NCI-H146 (cell line): ENCODE measurements around the gene BLOC1S4.
"Not testable (repeated sequence)": the region's sequence is repeated elsewhere in the genome, so short reads cannot be mapped to it uniquely, and the experiment has no call there.

ENCODE experiments used
- DNase-seq: peaks from one replicate; lab custom pipeline; 2025; lab: John Stamatoyannopoulos, UW

The BLOC1S4 gene, protein sequence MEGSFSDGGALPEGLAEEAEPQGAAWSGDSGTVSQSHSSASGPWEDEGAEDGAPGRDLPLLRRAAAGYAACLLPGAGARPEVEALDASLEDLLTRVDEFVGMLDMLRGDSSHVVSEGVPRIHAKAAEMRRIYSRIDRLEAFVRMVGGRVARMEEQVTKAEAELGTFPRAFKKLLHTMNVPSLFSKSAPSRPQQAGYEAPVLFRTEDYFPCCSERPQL

DNA sequence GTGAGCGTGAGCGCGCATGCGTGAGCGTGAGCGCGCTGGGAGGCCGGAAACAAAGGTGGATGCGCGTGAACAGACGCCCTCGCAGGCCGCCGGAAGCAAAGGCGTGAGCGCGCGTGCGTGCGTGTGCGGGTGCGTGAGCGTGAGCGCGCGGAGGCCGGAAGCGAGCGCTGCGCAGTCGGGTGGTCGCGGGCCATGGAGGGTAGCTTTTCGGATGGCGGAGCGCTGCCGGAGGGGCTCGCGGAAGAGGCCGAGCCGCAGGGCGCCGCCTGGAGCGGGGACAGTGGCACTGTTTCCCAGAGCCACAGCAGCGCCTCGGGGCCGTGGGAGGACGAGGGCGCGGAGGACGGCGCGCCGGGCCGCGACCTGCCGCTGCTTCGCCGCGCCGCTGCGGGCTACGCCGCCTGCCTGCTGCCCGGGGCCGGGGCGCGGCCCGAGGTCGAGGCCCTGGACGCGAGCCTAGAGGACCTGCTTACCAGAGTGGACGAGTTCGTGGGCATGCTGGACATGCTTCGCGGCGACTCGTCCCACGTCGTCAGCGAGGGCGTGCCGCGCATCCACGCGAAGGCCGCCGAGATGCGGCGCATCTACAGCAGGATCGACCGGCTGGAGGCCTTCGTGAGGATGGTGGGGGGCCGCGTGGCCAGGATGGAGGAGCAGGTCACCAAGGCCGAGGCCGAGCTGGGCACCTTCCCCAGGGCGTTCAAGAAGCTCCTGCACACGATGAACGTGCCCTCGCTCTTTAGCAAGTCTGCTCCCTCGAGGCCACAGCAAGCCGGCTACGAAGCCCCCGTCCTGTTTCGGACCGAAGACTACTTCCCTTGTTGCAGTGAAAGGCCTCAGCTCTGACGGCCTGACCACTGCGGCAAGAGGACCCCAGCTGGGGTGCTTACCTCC lies at the start of gene BLOC1S4:
BLOC1S4 (plus strand) TSS at position 157 of the 894 bp plus-strand sequence; CDS start at position 193, 36 bp downstream.
- DNase-seq: peak; percentile 88

DNA sequence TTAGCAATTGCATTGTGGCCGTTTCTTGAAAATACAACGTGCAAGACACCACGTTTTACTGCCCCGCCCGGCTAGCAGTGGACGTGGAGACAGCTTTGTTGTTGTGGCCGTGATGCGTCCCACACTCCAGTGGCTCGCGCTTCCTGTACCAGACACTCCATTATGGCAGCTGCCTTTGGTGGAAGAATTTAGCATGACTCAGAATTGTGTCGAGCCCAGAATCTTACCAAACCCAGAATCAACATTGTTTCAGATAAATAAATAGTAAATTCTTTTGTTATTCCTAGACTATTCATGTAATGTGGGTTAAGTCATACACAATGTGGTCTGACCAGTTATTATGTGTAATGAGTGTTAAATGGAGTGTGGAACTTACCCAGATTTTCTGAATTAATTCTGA lies 47.6 kb upstream of the BLOC1S4 start:
- peak; percentile 25 for DNase-seq

DNA sequence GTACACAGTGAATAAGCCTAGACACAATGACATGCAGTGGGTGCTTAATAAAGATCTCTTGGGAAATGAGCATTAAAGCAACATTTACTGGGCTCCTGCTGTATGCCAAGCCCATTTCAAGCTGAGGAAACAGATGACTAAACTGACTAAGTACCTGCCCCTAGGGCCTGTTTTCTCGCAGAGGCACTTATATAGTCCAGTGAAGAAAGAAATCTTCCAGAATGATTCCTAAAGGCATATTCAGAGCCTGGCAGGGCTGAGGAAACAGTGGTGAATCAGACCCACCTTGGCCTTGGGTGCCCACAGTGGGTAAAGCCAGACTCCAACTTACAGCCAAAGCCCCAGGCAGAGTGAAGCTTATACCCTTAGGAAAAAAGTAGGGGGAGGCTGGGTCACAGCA lies 44.3 kb upstream of the BLOC1S4 start:
- DNase-seq: no peak

DNA sequence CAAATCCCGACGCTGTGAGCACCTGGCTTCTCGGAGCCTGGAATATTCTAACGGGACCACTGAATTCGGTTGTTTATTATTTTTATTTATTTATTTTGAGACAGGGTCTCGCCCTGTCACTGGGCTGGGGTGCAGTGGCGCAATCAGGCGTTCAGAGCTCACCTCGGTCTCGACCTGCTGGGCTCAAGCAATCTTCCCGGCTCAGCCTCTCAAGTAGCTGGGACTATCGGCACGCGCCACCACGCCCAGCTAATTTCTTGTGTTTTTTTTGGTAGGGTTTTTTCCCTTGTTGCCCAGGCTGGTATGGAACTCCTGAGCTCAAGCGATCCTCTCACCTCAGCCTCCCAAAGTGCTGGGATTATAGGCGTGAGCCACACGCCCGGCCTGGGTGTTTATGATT lies 43.8 kb upstream of the BLOC1S4 start:
- no peak for DNase-seq

DNA sequence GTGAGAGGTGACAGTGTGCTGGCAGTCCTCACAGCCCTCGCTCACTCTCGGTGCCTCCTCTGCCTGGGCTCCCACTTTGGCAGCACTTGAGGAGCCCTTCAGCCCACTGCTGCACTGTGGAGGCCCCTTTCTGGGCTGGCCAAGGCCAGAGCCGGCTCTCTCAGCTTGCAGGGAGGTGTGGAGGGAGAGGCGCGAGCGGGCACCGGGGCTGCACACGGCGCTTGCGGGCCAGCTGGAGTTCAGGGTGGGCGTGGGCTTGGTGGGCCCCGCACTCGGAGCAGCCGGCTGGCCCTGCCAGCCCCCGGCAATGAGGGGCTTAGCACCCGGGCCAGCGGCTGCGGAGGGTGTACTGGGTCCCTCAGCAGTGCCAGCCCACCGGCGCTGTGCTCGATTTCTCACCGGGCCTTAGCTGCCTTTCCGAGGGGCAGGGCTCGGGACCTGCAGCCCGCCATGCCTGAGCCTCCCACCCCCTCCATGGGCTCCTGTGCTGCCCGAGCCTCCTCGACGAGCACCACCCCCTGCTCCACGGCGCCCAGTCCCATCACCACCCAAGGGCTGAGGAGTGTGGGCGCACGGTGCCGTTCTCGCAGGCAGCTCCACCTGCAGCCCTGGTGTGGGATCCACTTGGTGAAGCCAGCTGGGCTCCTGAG lies 43.3 kb upstream of the BLOC1S4 start:
- not testable (repeated sequence) for DNase-seq

DNA sequence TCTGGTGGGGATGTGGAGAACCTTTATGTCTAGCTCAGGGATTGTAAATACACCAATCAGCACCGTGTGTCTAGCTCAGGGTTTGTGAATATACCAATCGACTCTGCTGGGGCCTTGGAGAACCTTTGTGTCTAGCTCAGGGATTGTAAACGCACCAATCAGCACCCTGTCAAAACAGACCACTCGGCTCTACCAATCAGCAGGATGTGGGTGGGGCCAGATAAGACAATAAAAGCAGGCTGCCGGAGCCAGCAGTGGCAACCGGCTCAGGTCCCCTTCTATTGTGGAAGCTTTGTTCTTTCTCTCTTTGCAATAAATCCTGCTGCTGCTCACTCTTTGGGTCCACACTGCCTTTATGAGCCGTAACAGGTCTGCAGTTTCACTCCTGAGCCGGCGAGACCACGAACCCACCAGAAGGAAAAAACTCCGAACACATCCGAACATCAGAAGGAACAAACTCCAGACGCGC lies 42.7 kb upstream of the BLOC1S4 start:
- peak; percentile 42 for DNase-seq

DNA sequence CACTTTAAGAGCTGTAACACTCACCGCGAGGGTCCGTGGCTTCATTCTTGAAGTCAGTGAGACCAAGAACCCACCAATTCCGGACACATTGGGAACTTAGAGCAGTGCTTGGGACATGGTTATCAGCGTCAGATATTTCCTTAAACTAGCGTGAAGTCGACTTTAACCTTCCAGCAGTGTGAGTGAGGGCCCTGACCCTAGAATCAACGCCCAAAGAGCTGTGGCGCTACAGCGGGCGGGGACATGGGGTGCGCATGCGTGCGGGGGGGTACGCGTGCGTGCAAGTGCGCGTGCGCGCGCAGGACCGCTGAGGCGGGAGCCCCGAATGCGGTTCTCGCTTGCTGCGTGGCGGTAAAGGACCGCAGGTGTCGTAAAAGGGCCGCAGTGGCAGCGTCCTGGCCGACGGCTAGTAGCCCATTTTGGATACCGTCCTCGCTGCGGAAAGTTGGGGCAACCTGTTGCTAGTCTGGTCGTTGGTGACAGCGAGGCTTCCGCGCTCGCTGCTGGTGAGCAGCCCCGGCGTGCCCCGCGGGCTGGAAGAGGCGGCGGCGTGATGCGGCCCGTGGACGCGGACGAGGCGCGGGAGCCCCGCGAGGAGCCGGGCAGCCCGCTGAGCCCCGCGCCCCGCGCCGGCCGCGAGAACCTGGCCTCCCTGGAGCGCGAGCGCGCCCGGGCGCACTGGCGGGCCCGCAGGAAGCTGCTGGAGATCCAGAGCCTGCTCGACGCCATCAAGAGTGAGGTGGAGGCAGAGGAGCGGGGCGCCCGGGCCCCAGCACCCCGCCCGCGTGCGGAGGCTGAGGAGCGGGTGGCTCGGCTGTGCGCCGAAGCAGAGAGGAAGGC lies 42.1 kb upstream of the BLOC1S4 start:
- DNase-seq: peak; percentile 96

DNA sequence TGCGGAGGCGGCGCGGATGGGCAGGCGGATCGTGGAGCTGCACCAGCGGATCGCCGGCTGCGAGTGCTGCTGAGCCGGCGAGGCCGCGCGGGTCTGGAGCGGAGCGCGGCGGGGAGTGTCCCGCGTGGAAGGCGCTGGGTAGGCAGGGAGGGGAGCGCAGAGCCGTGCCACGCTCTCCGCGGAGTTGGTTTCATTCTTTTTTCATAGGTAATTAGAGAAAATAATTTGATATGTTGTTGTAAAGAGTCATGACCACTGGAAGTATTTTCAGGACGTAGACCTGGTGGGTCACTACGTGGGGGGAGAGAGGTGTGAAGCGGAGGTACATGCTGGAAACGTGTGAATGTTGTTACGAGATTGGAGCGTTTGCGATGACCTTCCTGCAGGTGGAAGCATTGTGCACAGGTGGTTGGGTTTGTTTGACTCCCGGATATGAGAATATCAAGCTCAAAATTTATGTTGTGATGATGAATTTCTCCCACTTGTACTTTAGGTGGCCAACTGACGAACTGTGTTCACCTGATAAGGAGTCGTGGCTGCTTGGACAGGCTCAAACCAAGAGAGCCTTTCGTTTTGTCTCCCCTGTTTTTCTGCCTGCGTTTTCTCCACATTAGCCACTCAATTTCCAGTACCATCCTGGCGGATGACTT lies 41.3 kb upstream of the BLOC1S4 start:
- DNase-seq: peak; percentile 66

DNA sequence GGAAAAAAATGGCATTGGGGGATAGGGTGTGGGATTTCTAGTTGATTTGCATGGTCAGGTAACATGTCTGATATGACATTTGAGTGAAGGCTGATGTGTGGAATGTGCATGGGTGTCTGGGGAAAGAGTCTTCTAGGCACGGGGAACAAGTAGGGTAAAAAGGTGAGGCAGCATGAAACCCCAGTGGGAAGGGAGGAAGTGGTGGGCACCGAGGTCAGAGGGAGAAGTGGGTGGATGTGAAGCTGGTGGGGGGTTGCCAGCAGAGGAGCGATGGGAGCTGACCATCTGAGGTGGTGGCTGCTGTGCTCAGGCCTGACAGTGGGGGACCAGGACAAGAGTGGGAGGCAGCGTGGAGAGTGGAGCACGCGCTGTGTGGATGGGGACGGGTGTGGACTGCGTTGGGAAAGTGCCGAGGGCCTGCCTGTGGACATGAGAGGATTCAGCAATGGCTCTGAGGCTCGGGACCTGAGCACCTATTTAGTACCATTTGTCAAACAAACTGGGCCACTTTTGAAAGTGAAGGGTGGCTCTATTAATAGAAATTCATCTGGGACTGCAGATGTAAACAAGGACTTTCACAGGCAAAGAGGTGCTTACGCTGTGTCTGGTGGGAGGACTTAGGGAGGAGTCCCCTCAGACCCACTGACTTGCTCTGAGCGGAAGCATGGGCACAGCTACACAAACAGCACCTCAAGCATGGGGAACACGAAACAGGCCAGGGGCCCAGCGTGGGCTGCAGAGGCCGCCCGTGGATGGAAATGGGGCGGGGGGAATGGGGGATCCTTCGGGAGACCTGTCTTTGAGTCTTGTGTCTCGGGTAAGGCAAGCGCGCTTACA lies 39.0 kb upstream of the BLOC1S4 start:
- DNase-seq: no peak

DNA sequence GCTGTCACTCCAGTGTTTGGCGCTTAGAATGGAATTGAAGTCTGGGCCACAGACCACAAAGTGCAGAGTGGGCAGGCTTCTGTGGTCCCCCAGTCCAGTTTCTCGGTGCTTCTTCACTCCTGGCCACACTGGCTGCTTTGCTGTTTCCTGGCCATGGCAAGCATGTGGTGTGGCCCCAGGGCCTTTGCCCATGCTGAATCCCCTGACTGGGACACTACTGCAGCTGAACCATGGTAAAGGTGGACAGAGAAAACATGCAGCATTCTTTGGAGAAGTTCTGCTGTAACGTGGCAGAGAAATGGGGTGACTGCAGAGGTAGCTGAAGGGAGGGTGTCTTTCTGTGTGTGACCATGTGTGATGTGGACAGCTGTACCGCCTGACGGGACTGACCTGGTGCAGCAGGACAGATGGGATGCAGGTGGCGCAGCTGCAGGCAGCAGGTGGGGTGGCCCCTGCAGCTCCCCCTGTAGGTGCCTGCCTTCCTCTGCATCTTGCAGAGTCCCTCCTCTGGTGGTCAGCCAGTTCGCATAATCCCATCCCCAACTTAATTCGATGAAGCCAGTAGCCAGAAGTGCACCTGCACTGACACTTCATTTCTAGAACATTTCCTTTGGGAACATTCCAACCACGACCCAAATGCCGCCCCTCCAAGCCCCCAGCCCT lies 35.5 kb upstream of the BLOC1S4 start:
- peak; percentile 7 for DNase-seq

DNA sequence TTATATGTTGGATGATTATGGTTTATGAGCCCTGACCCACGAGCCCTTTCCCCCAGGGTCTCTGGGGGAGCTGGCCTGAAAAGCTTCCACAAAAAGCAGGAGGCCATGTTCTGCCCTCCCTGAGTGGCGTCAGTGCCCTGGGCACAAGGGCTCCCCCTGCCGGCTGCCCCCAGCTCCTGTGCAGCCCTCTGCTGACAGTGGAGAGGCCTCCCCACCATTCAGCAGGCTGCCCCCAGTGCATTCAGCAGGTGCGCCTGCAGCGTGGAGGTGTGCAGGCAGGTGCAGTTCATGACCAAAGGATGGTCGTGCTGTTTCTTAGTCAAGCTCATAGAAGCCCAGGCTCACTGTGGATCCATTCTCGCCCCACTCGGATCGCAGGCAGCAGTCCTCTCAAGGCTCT lies 34.8 kb upstream of the BLOC1S4 start:
- DNase-seq: peak; percentile 7

DNA sequence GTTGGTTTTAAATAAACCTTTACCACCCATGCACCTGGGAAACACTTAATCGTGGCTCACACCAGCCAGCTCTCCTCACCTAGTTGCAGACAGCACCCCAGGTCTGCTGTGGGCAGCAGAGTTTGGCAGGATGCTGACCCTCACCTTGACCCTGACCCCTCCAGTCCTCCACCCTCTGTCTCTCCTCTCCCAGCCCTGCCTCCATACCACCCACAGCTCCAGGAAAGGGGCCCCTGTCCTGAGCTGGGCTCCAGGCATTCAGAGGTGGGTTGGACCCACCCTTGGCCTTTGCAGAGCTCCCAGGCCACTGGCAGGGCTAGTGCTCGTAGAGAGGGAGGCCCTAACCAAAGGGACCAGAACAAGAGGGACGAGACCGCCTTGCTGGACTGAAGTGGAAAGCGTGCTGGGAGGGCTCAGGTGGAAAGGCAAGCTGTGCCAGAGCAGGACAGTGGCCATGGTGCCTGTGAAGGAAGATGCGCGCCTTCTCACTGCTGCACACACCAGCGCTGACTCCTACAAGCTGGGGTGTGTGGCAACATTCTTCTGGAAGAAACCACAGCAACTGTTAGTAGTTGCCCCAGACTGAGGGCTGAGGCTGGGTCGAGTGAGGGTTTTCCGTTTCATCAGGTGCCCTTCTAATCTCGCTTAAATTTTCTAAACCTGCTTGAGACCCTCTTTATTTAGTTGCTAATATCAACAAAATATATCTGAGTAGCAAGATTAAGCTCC lies 32.9 kb upstream of the BLOC1S4 start:
- DNase-seq: no peak

DNA sequence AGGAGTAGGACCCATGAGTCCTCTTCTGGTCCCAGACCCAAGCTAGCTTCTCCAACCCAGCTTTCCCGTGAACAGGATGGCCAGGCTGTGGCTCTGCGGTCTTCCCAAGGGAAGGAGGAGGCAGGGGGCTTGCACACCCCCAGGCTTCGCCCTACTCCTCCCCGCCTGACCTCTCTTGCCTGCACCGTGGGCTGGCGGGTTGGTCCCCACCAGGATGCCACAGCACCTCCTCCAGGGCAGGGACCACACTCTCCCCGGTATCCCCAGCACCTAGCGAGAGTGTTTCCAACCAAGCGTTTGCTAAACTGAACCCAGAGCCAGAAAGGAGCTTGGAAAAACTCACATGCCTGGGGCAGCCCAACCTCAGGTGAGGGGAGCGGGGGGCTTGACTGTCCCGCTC lies 31.3 kb upstream of the BLOC1S4 start:
- DNase-seq: no peak

DNA sequence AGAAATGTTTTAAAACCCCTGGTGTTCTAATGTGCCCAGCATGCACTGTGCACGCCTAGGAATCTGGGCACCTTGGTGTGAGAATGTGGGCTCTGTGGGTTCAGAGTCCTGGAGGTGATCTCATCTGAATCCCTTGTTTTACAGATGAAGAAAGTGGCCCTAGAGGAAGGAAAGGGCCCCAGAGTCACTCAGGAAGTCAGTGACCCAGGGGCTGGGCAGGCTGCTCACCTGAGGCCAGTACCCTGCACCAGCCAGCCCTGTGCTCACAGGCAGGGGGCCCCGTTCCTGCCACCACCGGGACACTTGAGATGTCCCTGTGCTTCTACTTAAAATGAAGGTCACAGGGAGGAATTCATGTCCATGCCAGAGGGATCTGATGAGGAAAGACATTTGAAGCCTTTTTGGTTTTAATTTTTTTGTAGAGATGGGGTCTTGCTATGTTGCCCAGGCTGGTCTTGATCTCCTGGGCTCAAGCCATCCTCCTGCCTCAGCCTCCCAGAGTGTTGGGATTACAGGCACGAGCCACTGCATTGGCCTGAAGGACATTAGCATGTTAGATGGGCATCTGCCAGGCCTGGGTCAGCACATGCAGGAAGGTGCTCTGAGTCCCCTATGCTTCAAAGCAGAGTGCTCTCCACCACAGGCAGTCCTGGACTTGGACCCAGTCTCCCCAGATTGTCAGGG lies 29.7 kb upstream of the BLOC1S4 start:
- DNase-seq: no peak

DNA sequence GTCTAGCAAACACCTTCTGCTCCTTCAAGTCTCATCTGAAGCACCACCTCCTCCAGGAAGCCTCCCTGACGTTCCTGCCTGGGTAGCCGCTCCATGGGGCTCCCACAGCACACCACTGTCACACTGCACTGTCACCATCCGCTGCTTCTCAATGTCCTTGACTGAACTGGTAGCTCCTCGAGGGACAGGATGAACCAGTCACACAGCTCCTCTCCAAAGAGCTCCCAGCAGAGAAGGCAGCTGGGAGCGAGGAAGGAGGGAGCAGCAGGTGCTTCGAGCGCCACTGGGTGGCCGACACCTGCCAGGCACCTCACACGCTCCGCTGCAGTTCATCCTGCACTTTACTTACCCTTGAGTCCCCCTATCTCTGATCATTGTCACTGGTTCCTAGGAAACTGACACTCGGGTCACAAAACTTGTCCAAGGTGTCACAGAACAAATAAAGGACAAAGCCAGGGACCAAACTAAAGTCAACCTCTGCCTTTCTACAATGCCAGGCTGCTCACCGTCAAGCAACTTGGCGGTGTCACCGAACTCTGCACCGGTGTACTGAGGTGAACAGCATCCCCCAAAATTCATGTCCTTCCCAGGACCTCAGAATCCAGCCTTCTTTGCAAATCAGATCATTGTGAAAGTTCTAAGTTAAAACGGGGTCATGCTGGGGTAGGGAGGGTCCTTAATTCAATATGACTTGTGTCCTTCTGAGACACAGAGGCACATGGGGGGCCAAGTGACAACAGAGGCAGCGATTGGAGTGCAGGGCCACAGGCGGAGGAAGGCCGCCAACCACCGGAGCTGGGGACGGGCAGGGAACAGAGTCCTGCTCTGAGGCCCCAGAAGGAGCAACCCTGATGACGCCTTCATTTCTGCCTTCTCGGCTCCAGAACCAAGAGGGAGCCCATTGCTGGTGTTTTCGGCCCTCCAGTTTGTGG lies 27.8 kb upstream of the BLOC1S4 start:
- no peak for DNase-seq

DNA sequence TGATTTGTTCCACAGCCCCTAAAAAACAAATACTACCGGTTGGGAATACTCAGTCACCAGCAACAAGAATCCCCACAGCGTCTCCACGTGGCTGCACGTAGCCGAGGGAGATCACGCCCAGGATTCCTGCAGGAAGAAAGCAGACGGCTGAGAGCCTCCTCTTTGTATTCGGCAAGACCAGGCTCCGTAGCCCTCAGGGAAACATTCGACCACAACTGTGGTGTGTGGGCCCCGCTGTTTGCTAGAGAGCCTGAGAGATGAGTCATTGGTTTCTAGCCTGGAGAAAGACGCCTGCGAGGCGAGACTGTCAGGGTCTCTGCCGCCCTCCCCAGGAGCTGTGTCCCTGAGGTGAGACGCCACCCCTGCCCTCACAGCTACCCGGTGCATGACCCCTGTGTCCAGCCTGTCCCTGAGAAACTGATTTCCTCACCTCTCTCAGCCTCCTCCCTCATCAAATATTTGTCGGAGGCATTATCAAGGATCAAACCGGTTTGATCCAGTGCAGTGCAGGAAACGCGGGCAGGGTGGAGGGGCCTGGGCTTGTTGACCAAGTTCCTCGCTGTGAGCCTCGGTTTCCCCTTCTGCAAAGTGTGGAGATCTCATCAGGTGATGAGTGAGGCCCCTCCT lies 27.0 kb upstream of the BLOC1S4 start:
- no peak for DNase-seq

DNA sequence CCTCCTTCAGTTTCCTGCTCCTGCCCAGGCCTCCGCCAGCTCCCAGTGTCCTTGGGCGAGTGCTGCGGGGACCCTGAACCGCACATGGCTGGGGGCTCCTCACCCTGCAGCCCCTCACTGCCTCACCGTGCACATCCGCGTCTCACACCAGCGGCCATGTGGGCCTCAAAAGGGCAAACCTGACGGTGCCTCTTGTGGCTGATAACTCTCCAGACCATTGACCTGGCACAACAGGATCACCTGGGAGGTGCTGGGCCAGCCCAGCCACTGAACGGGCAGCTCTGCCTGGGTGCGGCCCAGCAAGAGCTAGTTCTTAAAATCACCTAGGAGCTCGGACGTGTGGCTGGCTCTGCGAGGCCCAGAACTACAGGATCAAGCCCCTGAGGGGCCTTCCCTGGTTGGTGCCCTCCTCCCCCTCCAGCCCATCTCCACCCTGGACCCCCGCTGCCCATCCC lies 26.4 kb upstream of the BLOC1S4 start:
- no peak for DNase-seq
